Endometrium (tissue), 2 donors: ENCODE results near the gene ZCCHC24.
"Not testable (repeated sequence)": the region's sequence is repeated elsewhere in the genome, so short reads cannot be mapped to it uniquely, and the experiment has no call there.

ENCODE experiments used
- FAIRE-seq: peaks from 2 replicates; lab custom pipeline; 2012; peaks lifted over from hg19 to GRCh38; lab: Jason Lieb, UNC
- donor health status: control.
- donor health status: control.

Gene ZCCHC24

DNA sequence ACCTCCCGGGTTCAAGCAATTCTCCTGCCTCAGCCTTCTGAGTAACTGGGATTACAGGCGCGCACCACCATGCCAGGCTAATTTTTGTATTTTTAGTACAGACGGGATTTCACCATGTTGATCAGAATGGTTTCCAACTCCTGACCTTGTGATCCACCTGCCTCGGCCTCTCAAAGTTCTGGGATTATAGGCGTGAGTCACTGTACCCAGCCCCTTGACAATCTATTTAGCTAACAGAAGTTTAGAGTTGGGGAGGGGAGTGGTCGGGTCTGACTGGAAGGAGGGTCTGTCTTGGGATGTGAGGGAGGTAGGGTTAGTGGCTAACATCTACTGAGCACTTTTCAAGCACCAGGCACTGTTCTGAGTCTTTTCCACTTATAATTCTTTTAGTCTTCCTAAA, 27.0 kb upstream of the ZCCHC24 start:
- no peak for FAIRE-seq

GRCh38 chr10:79471776-79472175, 26.4 kb upstream of the ZCCHC24 start:
- no peak for FAIRE-seq

- no peak for FAIRE-seq
These were observed 24.7 kb upstream of the ZCCHC24 start for GRCh38 chr10:79470096-79470495.

- FAIRE-seq = no peak
These were observed 23.6 kb upstream of the ZCCHC24 start for GRCh38 chr10:79468841-79469585.

DNA sequence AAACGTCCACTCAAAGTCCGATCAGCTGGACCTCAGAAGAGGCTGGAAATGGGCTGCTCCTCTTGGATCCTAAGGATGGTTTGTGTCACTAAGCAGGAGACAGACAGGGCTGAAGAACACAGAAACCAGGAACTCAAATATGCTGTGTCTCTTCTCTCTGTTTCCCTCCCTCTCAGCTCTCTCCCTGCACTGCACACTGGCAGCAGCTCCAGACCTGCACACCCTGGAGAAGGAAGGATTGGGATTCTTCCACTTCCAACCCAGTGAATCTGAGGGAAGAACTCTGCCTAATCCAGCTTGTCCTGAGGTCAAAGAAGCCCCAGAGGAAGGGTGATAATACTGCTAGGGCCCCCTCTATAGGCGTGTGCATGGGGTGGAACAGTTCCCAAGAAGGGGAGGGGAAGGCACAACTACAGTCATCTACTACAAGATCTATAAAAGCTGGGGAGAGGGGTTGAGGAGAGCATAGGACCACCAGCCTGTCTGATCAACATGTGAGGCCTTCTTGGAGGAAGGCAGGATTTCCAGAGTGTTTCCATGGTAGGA, 22.7 kb upstream of the ZCCHC24 start:
- FAIRE-seq = no peak

DNA sequence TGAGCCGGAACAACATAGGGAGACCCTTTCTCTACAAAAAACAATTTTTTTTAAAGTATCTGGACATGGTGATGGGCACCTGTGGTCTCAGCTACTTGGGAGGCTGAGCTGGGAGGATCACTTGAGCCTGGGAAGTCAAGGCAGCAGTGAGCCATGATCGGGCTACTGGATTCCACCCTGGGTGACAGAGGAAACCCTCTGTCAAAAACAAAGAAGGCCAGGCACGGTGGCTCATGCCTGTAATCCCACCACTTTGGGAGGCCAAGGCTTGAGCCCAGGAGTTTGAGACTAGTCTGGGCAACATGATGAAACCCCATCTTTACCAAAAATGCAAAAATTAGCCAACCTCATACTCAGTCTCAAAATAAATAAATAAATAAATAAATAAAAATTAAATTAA, 19.9 kb upstream of the ZCCHC24 start:
- no peak for FAIRE-seq

DNA sequence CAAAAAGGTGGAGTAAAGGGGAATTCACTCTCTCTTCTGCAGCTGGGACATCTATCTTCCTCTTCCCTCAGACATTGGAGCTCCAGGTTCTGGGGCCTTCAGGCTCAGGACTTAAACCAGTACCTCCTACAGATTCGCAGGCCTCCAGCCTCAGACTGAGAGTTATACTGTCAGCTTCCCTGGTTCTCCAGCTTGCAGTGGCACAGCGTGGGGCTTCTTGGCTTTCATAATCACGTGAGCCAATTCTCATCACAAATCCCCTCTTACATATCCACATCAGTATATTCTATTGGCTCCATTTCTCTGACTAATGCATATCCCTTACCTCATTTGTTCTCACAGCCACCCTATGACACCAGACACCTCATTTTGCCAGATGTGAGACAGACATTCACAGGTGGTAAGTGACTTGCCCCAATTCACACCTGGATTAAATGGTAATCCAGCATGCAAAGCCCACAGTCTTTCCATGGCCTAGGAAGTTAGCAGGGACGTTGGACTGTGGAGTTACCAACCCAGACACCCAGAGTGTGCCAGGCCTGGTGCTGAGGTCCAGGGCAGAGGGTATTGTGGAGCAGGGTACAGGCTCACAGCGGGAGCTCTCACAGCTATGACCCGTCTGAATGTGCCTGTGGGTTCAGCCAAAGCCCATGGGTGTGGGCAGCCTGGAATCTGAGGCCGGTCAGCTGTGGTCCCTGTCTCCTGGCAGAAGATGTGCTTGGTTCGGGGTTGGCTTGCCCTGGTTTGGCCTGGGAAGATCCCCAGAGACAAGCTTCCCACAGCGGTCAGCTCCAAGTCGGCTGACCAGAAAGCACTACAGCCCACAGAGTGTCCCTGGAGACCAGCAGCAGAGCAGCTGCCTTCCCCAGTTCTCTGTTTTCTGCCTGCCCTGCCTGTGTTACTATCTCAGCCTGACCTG, 18.4 kb upstream of the ZCCHC24 start:
- no peak for FAIRE-seq

DNA sequence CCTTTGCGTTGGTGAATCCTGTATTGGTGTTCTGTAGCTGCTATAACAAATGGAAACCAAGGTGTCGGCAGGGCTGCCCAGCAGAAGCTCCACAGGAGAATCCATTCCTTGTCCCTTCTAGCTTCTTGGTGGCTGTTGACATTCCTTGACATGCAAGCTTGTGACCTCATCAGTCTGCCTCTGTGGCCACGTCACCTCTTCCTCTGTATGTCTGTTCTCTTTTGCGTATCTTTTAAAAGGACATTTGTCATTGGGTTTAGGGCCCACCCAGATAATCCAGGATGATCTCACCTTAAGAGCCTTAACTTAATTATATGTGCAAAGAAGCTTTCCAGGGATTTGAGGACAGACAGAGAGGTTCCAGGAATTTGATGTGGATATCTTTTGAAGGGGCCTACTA, 15.3 kb upstream of the ZCCHC24 start:
- no peak for FAIRE-seq

DNA sequence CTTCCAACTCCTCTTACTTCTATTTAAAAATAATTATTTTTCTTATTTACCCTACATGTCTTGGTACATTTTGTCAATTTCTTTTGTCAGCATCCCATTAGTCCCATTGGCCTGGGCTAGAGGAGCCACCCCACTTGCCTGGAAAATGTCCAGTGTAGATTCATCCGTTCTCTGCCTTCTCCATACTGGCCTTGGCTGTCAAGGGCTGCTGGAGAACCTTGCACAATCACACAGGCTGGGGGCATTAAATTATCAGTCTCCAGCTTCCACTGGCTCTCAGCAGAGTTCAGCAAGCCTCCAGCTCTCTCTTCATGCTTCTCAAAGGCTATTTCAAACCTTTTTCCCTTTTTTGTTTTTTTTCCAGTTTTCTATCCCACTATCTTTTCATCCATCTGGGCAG, 13.8 kb upstream of the ZCCHC24 start:
- no peak for FAIRE-seq

DNA sequence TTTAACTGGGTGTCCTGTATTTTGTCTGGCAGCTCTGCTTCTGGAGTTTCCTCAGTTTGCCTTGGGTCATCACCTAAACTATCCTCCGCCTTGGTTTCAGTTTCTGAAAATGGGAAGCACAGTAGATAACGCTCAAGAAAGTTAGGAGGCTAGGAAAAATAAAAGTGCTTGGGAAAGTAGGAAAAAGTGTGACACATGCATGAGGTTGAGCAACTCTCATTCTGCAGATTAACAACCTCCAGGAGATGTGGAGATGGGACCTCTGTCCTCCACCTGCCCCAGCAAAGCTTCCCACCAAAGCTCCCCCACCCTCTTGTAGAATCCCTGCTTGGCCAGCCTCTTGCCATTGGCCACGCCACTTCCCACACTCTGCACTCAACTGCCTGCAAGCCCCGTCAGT, 13.1 kb upstream of the ZCCHC24 start:
- no peak for FAIRE-seq

DNA sequence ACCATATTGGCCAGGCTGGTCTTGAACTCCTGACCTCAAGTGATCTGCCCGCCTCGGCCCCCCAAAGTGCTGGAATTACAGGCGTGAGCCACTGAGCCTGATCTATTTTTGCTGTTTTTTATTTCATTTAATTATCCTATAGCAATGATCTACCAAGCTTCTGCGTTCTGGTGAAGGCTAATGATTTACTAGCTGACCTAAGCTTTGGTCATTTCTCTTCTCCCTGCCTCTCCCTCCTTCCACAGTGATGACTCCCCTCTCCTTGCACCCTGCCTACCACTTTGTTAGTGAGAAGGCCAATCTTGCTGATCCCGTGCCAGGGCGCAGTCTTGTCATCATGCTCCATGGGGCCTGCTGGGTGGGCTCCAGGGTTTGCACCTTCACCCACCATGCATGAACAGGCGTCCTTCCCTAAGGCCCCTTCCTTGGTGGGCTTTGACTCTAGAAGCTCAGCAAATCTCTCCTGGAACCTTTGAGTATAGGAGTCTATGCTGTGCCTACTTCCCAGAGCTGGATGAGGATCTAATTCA, 11.9 kb upstream of the ZCCHC24 start:
- no peak for FAIRE-seq

- no peak for FAIRE-seq
These were observed 8.8 kb upstream of the ZCCHC24 start for GRCh38 chr10:79454259-79454658.

GRCh38 chr10:79453392-79453791, 8.0 kb upstream of the ZCCHC24 start:
- FAIRE-seq = no peak

DNA sequence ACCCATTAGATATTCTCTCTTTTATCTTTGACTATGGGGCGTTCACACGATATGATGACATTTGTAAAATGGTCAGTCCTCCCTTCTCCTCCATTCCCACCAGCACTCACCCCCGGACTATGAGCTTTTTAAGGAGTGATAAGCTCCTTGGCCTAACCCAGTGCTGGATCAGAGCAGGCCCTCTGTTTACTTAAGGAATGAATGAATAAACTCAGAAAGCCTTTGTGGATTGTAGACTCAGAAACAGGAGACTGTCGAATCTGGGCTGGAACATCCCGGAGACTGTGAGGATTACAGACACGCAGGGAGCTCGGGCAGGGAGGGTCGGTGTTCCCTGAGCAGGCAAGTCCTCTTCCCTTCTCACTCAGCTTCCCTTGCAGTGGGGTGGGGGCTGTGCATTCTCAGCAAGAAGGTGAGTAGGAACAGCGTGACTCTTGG, 6.8 kb upstream of the ZCCHC24 start:
- no peak for FAIRE-seq

- FAIRE-seq = no peak
These were observed 5.7 kb upstream of the ZCCHC24 start for GRCh38 chr10:79451046-79451699.

DNA sequence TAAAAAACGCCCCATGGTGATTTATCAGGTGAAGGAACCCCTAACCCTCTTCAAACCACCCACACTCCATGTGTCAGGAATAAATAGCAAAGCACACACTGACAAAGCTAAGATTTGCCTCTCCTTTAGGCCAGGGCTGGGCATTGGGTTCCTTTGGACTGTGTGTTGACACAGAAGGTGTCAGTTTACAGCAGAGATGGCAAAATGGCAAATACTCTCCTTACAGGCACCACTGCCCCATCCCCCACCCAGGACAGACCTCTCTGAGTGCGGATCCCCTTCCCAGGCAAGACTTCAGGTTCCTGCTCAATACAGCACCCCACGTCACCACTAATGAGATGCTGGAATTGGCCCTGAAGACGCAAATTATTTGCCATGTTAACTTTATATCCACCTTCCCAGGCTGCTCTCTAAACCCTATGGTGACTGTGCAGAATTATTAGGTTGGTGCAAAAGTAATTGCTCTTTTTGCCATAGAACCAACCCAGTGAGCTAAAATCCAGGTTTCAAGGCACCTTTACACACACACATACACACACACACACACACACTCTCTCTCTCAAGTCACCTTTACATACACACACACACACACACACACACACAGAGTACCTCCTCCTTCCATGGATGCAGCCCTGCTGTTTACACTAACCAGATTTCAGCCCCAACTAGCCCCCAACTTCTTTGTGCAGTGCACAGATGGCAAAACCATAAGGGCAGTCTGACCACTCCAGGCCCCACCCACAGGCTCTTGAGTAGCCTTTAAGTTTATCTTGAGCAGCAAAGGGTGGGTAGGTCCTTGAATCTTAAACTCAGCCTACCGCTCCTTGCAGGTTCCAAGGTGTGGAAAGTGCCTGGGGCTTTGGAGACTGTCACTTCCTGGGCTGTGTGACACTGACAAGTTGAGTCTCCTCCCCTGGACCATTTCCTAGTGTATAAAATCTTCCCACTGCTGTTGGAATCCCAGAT, 4.0 kb upstream of the ZCCHC24 start:
- FAIRE-seq = no peak

DNA sequence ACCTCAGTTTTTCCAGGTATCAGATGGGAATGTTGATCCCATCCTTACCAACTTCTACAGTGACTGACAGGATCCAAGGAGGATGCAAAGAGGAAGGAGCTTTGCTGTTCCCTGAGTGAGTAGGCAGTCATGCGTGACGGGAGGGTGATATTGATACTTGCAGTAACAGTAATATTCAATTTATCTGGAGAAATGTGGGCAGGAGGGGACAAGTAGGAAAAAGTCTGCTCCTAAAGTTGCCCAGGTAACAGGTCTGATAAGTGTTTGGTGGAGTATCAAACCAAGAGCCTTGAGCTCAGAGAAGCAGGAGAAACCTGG, 3.3 kb upstream of the ZCCHC24 start:
- no peak for FAIRE-seq

- no peak for FAIRE-seq
These were observed 2.7 kb upstream of the ZCCHC24 start for GRCh38 chr10:79447911-79448731.

DNA sequence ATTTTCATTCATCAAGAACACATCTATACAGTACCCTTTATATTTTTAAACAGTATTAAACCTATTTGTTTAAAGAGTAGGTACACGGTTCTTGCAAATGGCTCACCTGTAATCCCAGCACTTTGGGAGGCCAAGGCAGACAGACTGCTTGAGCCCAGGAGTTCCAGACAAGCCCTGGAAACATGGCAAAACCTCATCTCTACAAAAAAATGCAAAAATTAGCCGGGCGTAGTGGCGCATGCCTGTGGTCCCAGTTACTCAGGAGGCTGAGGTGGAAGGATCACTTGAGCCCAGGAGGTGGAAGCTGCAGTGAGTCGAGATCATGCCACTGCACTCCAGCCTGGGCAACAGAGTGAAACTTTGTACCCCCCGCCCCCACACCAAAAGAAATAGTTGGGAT, 1.8 kb upstream of the ZCCHC24 start:
- not testable (repeated sequence) for FAIRE-seq

DNA sequence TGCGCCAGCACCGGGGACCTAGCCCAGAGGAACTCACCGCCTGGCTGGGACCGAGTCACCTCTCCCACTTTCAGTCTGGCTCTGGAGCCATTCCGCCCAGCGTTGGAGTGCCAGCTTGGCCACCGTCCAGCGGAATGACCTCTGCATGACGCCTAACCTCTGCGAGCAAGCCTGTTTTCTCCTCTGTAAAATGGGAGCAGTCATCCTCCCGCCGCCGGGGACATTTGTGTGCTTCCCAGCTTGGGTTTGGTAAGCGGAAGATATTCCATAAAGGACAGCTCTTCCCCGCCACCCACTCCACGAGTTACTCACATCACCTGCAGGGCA, 1.3 kb upstream of the ZCCHC24 start:
- FAIRE-seq = no peak
